ENCODE results near the gene RCE1. TPM values are rescaled to one million over a fixed set of nuclear protein-coding genes. Genes with fewer than 3 reads are reported as not detected.

RCE1 gene
- total RNA-seq, 4 donors from 2014 or later, result 9.5 to 14.8 (median 11.7) TPM

GRCh38 chr11:66870131-66870530, 26.9 kb downstream of the RCE1 start:
- Histone ChIP-seq H3K4me3 (no peak overlapping the region), H3K9me3 (no peaks in the 10 kb centered on the region), H3K4me1 (no peaks in the 10 kb centered on the region), H3K27me3 (no peaks in the 10 kb centered on the region), H3K36me3 (peaks cover 0 to 28% of the 10 kb centered on the region in 2 donors), H3K27ac (no peak overlapping the region)
- no peak for ATAC-seq
- WGBS, 2 donors (ENCODE audit: low coverage in 1 of 2), result no CpG with 5 or more reads among the region's 16 CpGs
- no peak for TF ChIP-seq POLR2AphosphoS5 (IDR thresholded peaks at IDR 0.05)
- TF ChIP-seq EP300 (IDR thresholded peaks at IDR 0.05), result no peak
- no peak for TF ChIP-seq POLR2A (IDR thresholded peaks at IDR 0.05)
- TF ChIP-seq CTCF (IDR thresholded peaks at IDR 0.05), result no peak

- Histone ChIP-seq H3K4me3 (no peak overlapping the region), H3K27me3 (no peaks in the 10 kb centered on the region), H3K9me3 (no peaks in the 10 kb centered on the region), H3K4me1 (no peaks in the 10 kb centered on the region), H3K36me3 (peaks cover 0 to 28% of the 10 kb centered on the region in 2 donors), H3K27ac (no peak overlapping the region)
- WGBS, 2 donors (ENCODE audit: low coverage in 1 of 2), result 89 to 100% methylated on average over 2 to 5 of the region's 39 CpGs
- TF ChIP-seq CTCF (IDR thresholded peaks at IDR 0.05) (no peak), POLR2A (IDR thresholded peaks at IDR 0.05) (no peak), EP300 (IDR thresholded peaks at IDR 0.05) (no peak), POLR2AphosphoS5 (IDR thresholded peaks at IDR 0.05) (no peak)
- ATAC-seq, result no peak
These were observed 27.6 kb downstream of the RCE1 start for GRCh38 chr11:66870616-66871520.

- WGBS, 2 donors (ENCODE audit: low coverage in 1 of 2), result 100% methylated on average over 2 of the region's 18 CpGs; no CpG with 5 or more reads in 1 of the 2 donors
- H3K27me3 ChIP-seq, result no peaks in the 10 kb centered on the region
- H3K4me3 ChIP-seq, result no peak overlapping the region
- H3K9me3 ChIP-seq, result no peaks in the 10 kb centered on the region
- ATAC-seq, result no peak
- peaks cover 0 to 28% of the 10 kb centered on the region in 2 donors for H3K36me3 ChIP-seq
- no peak overlapping the region for H3K27ac ChIP-seq
- no peaks in the 10 kb centered on the region for H3K4me1 ChIP-seq
- no peak for TF ChIP-seq POLR2A (IDR thresholded peaks at IDR 0.05)
- no peak for TF ChIP-seq EP300 (IDR thresholded peaks at IDR 0.05)
- TF ChIP-seq POLR2AphosphoS5 (IDR thresholded peaks at IDR 0.05), result no peak
These were observed 28.3 kb downstream of the RCE1 start for GRCh38 chr11:66871521-66871901.

GRCh38 chr11:66874232-66874631, 31.0 kb downstream of the RCE1 start:
- ATAC-seq, result no peak
- 80 to 87% methylated on average over 1 to 6 of the region's 6 CpGs for WGBS, 2 donors (ENCODE audit: low coverage in 1 of 2)
- H3K27me3 ChIP-seq, result no peaks in the 10 kb centered on the region
- peaks cover 0 to 28% of the 10 kb centered on the region in 2 donors for H3K36me3 ChIP-seq
- no peak overlapping the region for H3K4me3 ChIP-seq
- no peaks in the 10 kb centered on the region for H3K9me3 ChIP-seq
- no peak for TF ChIP-seq CTCF (IDR thresholded peaks at IDR 0.05)
- TF ChIP-seq POLR2AphosphoS5 (IDR thresholded peaks at IDR 0.05), result no peak
- TF ChIP-seq EP300 (IDR thresholded peaks at IDR 0.05), result no peak
- TF ChIP-seq POLR2A (IDR thresholded peaks at IDR 0.05), result no peak
- peaks cover 0 to 12% (median 0%) of the 10 kb centered on the region in 3 donors for H3K4me1 ChIP-seq
- H3K27ac ChIP-seq, result no peak overlapping the region

GRCh38 chr11:66875378-66875777, 32.1 kb downstream of the RCE1 start:
- Histone ChIP-seq H3K4me1 (peaks cover 0 to 12% (median 0%) of the 10 kb centered on the region in 3 donors), H3K27ac (no peak overlapping the region), H3K27me3 (no peaks in the 10 kb centered on the region), H3K4me3 (no peak overlapping the region), H3K9me3 (no peaks in the 10 kb centered on the region), H3K36me3 (peaks cover 0 to 19% of the 10 kb centered on the region in 2 donors)
- WGBS, 2 donors (ENCODE audit: low coverage in 1 of 2), result 75 to 93% methylated on average over 3 to 12 of the region's 13 CpGs
- no peak for TF ChIP-seq POLR2A (IDR thresholded peaks at IDR 0.05)
- no peak for TF ChIP-seq EP300 (IDR thresholded peaks at IDR 0.05)
- no peak for TF ChIP-seq CTCF (IDR thresholded peaks at IDR 0.05)
- TF ChIP-seq POLR2AphosphoS5 (IDR thresholded peaks at IDR 0.05), result no peak
- no peak for ATAC-seq

All from gastroesophageal sphincter (tissue), 4 donors.